ENCODE results near the gene YIPF4. TPM values are rescaled to one million over a fixed set of nuclear protein-coding genes. Genes with fewer than 3 reads are reported as not detected.
"Not testable (repeated sequence)": the region's sequence is repeated elsewhere in the genome, so short reads cannot be mapped to it uniquely, and the experiment has no call there.

The YIPF4 gene
- total RNA-seq, 2 donors from 2014 or later, result 24.9 to 25.8 TPM

DNA sequence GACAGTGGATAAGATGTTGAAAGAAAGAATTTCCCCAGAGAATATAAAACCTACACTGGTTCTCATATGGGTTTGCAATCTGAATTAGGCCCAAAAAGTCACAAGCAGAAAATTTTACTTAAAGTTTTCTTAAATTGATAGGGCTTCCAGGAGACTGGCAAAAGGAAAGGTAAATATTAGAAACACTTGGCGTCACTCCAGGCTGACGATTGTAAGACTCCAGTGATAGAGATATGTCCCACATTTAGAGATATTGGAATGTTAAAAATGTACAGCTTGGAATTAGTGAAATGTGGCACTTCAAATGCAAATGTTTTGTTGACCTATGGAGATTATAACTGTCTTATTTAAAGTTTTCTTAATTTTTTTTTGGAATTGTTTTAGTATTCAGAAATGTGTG is 14.0 kb downstream of the YIPF4 start:
- Histone ChIP-seq H3K9me3 (ENCODE audit: control insufficient read depth, low read length) (peaks cover 15% of the 10 kb centered on the region), H3K9ac (ENCODE audit: extremely low read depth, low read length, poor library complexity, severe bottlenecking) (no peak overlapping the region), H3K4me3 (ENCODE audit: low read length) (no peak overlapping the region), H3K27ac (ENCODE audit: low read depth, low read length) (no peak overlapping the region), H3K36me3 (ENCODE audit: control insufficient read depth, insufficient read depth, low read length) (peaks cover 21% of the 10 kb centered on the region), H3K4me1 (ENCODE audit: control insufficient read depth, insufficient read depth, low read length) (no peaks in the 10 kb centered on the region), H3K27me3 (ENCODE audit: control insufficient read depth, insufficient read depth, low read length, poor library complexity, severe bottlenecking) (no peaks in the 10 kb centered on the region)
- no peak overlapping the region for H3K4me3 Mint-ChIP-seq
- H3K27me3 Mint-ChIP-seq (ENCODE audit: insufficient read depth), result no peaks in the 10 kb centered on the region
- peaks cover 27% of the 10 kb centered on the region for H3K9me3 Mint-ChIP-seq
- no peak for DNase-seq
- 94 to 95% methylated on average over 2 of the region's 2 CpGs for WGBS, 2 experiments (ENCODE audit: insufficient coverage in 1 of 2, insufficient read length in 1 of 2)
- peaks cover 40% of the 10 kb centered on the region for H3K36me3 Mint-ChIP-seq (ENCODE audit: low read depth)
- TF ChIP-seq, protein P1, sequence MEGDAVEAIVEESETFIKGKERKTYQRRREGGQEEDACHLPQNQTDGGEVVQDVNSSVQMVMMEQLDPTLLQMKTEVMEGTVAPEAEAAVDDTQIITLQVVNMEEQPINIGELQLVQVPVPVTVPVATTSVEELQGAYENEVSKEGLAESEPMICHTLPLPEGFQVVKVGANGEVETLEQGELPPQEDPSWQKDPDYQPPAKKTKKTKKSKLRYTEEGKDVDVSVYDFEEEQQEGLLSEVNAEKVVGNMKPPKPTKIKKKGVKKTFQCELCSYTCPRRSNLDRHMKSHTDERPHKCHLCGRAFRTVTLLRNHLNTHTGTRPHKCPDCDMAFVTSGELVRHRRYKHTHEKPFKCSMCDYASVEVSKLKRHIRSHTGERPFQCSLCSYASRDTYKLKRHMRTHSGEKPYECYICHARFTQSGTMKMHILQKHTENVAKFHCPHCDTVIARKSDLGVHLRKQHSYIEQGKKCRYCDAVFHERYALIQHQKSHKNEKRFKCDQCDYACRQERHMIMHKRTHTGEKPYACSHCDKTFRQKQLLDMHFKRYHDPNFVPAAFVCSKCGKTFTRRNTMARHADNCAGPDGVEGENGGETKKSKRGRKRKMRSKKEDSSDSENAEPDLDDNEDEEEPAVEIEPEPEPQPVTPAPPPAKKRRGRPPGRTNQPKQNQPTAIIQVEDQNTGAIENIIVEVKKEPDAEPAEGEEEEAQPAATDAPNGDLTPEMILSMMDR (conservative IDR thresholded peaks at IDR 0.05), result no peak
- H3K27ac Mint-ChIP-seq, result no peak overlapping the region
- no peaks in the 10 kb centered on the region for H3K4me1 Mint-ChIP-seq

DNA sequence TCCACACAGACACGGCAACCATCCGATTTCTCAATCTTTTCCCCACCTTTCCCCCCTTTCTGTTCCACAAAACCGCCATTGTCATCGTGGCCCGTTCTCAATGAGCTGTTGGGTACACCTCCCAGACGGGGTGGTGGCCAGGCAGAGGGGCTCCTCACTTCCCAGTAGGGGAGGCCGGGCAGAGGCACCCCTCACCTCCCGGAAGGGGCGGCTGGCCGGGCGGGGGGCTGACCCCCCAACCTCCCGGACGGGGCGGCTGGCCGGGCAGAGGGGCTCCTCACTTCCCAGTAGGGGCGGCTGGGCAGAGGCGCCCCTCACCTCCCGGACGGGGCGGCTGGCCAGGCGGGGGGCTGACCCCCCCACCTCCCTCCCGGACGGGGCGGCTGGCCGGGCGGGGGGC is 15.8 kb downstream of the YIPF4 start:
- not testable (repeated sequence) for H3K27ac Mint-ChIP-seq; DNase-seq; H3K4me1 Mint-ChIP-seq; H3K27me3 ChIP-seq (ENCODE audit: control insufficient read depth, insufficient read depth, low read length, poor library complexity, severe bottlenecking); H3K9ac ChIP-seq (ENCODE audit: extremely low read depth, low read length, poor library complexity, severe bottlenecking); H3K4me3 Mint-ChIP-seq; H3K4me3 ChIP-seq (ENCODE audit: low read length); H3K4me1 ChIP-seq (ENCODE audit: control insufficient read depth, insufficient read depth, low read length); H3K27me3 Mint-ChIP-seq (ENCODE audit: insufficient read depth); H3K27ac ChIP-seq (ENCODE audit: low read depth, low read length)
- H3K36me3 ChIP-seq (ENCODE audit: control insufficient read depth, insufficient read depth, low read length), result peaks cover 26% of the 10 kb centered on the region
- Mint-ChIP-seq H3K9me3 (peaks cover 27% of the 10 kb centered on the region), H3K36me3 (ENCODE audit: low read depth) (peaks cover 43% of the 10 kb centered on the region)
- WGBS, 2 experiments (ENCODE audit: insufficient coverage in 1 of 2, insufficient read length in 1 of 2), result 94% methylated on average over 14 of the region's 26 CpGs; no CpG with 5 or more reads in 1 of the 2 experiments
- peaks cover 15% of the 10 kb centered on the region for H3K9me3 ChIP-seq (ENCODE audit: control insufficient read depth, low read length)

DNA sequence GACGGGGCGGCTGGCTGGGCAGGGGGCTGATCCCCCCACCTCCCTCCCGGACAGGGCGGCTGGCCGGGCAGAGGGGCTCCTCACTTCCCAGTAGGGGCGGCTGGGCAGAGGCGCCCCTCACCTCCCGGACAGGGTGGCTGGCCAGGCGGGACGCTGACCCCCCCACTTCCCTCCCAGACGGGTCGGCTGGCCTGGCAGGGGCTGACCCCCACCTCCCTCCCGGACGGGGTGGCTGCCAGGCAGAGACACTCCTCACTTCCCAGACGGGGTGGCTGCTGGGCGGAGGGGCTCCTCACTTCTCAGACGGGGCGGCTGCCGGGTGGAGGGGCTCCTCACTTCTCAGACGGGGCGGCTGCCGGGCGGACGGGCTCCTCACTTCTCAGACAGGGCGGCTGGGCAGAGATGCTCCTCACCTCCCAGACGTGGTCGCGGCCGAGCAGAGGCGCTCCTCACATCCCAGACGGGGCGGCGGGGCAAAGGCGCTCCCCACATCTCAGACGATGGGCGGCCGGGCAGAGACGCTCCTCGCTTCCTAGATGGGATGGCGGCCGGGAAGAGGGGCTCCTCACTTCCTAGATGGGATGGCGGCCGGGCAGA is 16.4 kb downstream of the YIPF4 start:
- not testable (repeated sequence) for H3K27me3 Mint-ChIP-seq (ENCODE audit: insufficient read depth); H3K4me3 ChIP-seq (ENCODE audit: low read length); DNase-seq; H3K4me3 Mint-ChIP-seq; H3K27ac Mint-ChIP-seq; H3K4me1 Mint-ChIP-seq; H3K9ac ChIP-seq (ENCODE audit: extremely low read depth, low read length, poor library complexity, severe bottlenecking); H3K27me3 ChIP-seq (ENCODE audit: control insufficient read depth, insufficient read depth, low read length, poor library complexity, severe bottlenecking); H3K27ac ChIP-seq (ENCODE audit: low read depth, low read length); H3K4me1 ChIP-seq (ENCODE audit: control insufficient read depth, insufficient read depth, low read length)
- Mint-ChIP-seq H3K9me3 (peaks cover 27% of the 10 kb centered on the region), H3K36me3 (ENCODE audit: low read depth) (peaks cover 45% of the 10 kb centered on the region)
- Histone ChIP-seq H3K36me3 (ENCODE audit: control insufficient read depth, insufficient read depth, low read length) (peaks cover 26% of the 10 kb centered on the region), H3K9me3 (ENCODE audit: control insufficient read depth, low read length) (peaks cover 15% of the 10 kb centered on the region)
- 94 to 96% methylated on average over 9 to 33 of the region's 43 CpGs for WGBS, 2 experiments (ENCODE audit: insufficient coverage in 1 of 2, insufficient read length in 1 of 2)

DNA sequence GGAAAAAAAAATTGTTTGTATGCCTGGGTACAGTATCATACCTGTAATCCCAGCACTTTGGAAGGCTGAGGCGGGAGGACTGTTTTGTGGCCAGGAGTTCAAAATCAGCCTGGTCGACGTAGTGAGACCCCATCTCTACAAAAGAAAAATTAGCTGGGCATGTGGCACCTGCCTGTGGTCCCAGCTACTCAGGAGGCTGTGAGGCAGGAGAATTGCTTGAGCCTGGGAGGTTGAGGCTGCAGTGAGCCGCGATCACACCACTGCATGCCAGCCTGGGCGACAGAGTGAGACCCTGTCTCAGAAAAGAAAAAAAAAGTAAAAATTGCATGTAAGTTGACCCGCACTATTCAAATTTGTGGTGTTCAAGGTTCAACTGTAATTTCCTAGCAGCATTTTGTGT is 32.9 kb downstream of the YIPF4 start:
- Histone ChIP-seq H3K9me3 (ENCODE audit: control insufficient read depth, low read length) (no peaks in the 10 kb centered on the region), H3K27ac (ENCODE audit: low read depth, low read length) (no peak overlapping the region), H3K4me3 (ENCODE audit: low read length) (no peak overlapping the region), H3K4me1 (ENCODE audit: control insufficient read depth, insufficient read depth, low read length) (no peaks in the 10 kb centered on the region), H3K27me3 (ENCODE audit: control insufficient read depth, insufficient read depth, low read length, poor library complexity, severe bottlenecking) (no peaks in the 10 kb centered on the region), H3K9ac (ENCODE audit: extremely low read depth, low read length, poor library complexity, severe bottlenecking) (no peak overlapping the region), H3K36me3 (ENCODE audit: control insufficient read depth, insufficient read depth, low read length) (peaks cover 11% of the 10 kb centered on the region)
- no peak for DNase-seq
- H3K27ac Mint-ChIP-seq, result no peak overlapping the region
- TF ChIP-seq, protein P1 (conservative IDR thresholded peaks at IDR 0.05), result no peak
- H3K27me3 Mint-ChIP-seq (ENCODE audit: insufficient read depth), result no peaks in the 10 kb centered on the region
- 95 to 100% methylated on average over 6 to 7 of the region's 7 CpGs for WGBS, 2 experiments (ENCODE audit: insufficient coverage in 1 of 2, insufficient read length in 1 of 2)
- H3K36me3 Mint-ChIP-seq (ENCODE audit: low read depth), result peaks cover 8% of the 10 kb centered on the region
- H3K4me1 Mint-ChIP-seq, result no peaks in the 10 kb centered on the region
- H3K9me3 Mint-ChIP-seq, result no peaks in the 10 kb centered on the region
- H3K4me3 Mint-ChIP-seq, result no peak overlapping the region
